A673 (cell line): ENCODE data around the gene HPS6.

Experiments used
- EZH2 ChIP-seq: fragments of 200-600 bp; sonication (generic); IDR thresholded peaks from 2 replicates; pipeline ENCODE4 v1.6.1; 2017; ENCODE audit warnings: borderline replicate concordance, low read depth, mild to moderate bottlenecking, mixed read lengths, antibody characterized with exemption, low read length; ENCODE audit not compliant: poor library complexity, severe bottlenecking
- TF ChIP-seq, protein P1 (sequence below): fragments of 300-800, 200-600 bp; sonication (generic); conservative IDR thresholded peaks from 2 replicates; pipeline ENCODE4 v1.5.1; 2017; ENCODE audit warnings: low read depth, mild to moderate bottlenecking, antibody characterized with exemption, low read length, moderate library complexity, mixed read lengths

DNA sequence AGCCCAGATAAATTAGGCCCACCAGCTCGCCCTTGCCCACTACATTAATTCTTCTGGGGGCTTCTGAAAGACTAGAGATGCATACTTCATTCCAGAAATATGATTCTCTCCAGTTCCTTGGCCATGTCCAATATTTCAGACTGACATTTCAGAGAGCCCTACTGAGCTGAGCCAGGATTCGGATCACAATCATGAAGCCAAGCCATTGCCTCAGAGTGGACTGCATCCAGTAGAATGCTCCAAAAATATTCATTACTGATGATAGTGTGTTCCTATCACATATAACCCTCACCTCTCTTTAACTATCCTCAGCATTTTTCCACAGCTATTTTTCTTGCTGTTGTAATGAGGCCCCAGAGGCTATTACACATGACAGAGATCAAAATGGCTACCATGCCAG, 47.9 kb upstream of the HPS6 start:
- no peak for TF ChIP-seq EZH2
- TF ChIP-seq, protein P1, sequence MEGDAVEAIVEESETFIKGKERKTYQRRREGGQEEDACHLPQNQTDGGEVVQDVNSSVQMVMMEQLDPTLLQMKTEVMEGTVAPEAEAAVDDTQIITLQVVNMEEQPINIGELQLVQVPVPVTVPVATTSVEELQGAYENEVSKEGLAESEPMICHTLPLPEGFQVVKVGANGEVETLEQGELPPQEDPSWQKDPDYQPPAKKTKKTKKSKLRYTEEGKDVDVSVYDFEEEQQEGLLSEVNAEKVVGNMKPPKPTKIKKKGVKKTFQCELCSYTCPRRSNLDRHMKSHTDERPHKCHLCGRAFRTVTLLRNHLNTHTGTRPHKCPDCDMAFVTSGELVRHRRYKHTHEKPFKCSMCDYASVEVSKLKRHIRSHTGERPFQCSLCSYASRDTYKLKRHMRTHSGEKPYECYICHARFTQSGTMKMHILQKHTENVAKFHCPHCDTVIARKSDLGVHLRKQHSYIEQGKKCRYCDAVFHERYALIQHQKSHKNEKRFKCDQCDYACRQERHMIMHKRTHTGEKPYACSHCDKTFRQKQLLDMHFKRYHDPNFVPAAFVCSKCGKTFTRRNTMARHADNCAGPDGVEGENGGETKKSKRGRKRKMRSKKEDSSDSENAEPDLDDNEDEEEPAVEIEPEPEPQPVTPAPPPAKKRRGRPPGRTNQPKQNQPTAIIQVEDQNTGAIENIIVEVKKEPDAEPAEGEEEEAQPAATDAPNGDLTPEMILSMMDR, result no peak
